Superior temporal gyrus (tissue), 1 donor: ENCODE data around the gene LIMK2.
"Not testable (repeated sequence)": the region's sequence is repeated elsewhere in the genome, so short reads cannot be mapped to it uniquely, and the experiment has no call there.

Experiments used
- DNase-seq: peaks from one replicate; pipeline ENCODE4 v3.0.0-alpha.2; 2016; ENCODE audit errors: extremely low spot score

Gene LIMK2

DNA sequence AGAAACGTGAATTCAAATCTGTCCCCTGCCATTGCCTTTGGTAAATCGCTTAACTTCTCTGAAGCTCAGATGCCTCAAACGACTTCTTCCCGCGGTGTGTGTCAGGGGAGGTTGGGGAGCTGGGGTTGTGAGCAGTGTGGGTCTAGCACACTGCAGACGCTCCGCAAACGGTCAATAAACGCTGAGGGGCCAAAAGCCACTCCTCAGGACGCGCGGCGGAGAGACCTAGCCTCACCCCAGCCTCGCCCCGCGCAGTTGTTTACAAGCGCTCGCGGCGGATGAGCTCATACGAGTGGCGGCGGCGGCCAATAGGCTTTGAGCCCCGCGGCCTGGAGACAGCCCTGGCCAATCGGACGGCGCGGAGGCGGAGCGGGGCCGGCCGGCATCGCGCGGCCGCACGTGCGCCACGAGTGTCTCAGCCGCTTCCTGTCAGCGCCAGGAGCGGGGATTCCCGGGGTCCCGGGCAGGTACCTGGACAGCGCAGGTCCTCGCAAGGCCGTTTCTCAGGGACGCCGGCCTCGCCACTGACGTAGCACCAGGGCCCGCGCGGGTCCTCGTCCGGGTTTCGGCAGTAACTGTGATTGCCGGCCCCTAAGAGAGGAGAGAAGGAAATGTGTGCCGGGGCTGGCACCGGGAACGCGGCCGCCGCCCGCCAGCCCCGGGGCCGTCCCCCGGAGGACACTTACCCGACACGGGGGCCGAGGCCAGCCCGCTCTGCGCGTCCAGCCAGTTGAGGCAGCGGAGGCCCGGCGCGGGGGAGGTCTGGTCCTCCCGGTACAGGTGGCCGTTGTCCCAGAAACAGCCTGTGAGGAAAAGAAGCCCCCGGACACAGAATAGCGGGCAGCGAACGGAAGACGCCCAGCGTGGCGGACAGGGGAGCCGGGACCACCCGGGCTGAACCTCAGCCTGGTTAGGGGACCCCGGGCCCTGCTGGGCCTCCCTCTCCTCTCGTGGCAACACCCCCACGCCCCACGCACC lies 78.7 kb downstream of the LIMK2 start:
- DNase-seq: peak; percentile 97

DNA sequence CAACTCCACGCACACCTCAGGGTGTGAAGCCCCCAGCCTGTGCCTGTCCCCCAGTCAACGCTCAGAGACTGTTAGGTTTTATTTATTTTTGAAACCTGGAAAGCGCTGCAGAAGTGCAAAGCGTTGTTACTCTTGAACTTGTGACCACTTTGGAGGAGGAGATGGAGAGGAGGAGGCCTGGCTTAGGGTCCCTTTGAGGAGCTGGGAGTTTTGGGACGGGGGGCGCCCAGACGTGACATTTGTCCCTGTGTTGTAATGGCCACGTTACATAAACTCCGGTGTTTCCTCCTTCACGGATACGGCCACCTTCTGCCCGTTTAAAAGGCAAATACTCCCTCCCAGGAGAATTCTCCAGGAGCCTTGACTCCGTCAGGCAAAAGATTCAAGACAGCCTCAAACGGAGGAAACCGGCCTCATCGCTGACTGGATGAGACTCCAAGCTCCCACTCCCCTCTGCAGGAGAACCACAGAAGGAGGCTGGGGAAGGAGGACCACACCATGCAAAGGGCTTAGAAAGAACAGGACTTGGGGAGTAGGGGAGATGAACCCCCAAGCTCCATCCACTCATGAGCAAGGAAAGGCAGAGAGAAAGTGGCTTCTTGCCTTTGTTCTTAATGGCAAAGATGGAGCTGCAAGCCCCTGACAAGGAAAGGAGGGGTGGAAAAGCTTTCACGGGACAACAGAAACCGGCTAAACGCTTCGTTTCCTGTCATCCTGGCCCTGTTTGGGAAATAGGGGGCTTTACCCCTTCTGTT lies 79.6 kb downstream of the LIMK2 start:
- no peak for DNase-seq

DNA sequence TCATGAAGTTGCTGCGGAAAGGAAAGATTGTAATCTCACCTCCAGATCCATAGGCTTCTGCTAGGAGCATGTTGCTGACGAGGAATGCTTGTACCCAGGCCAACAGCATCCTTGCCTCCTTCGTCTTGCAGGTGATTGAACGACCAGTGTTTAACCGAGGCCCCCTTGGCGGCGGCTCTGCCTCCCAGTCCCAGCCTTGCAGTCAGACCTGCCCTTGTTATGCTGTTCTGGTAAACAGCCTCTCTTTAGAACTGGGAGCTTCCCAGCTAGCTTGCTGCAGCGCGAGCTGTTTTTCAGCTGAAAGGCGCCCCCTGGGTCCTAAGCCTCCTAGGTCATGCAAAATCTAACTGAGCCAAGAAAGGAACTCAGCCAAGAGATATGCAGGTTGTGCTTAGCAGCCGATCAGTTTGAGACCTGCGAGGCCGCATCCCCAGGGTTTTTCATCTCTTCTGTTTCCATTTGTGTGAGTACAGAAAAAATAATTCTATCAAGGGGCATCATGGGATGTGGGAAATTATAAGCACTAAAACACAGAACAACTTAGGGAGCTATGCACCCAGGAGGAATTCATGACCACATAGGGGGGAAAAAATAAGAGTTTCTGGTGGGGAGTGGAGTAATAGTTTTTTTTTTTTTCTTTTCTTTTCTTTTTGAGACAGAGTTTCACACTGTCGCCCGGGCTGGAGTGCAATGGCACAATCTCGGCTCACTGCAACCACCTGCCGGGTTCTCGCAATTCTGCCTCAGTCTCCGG lies 80.3 kb downstream of the LIMK2 start, which contains the start of gene PIK3IP1:
Gene PIK3IP1, minus strand, starts transcription at position 253 of the 754 bp plus-strand sequence. Its CDS starts 144 bp downstream, at position 109.
- DNase-seq: peak; percentile 98

DNA sequence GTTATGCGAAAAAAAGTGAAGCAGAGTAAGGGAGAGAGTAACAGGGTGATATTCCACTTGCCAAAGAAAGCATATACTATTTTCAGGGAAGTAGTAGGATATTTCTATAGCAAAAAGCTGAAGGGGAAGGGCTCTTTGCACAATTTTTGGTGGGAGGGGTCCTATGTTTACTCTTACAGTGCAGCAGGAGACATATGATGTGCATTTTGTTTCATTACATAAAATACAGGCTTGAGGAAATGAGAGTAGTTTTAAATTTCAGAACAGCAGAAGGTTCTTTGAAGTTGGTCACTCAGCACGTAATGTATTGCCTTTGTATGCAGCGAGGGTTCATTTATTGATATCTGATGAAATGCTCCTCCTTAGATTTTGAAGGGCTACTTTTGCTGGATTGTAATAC lies 83.3 kb downstream of the LIMK2 start:
- no peak for DNase-seq

DNA sequence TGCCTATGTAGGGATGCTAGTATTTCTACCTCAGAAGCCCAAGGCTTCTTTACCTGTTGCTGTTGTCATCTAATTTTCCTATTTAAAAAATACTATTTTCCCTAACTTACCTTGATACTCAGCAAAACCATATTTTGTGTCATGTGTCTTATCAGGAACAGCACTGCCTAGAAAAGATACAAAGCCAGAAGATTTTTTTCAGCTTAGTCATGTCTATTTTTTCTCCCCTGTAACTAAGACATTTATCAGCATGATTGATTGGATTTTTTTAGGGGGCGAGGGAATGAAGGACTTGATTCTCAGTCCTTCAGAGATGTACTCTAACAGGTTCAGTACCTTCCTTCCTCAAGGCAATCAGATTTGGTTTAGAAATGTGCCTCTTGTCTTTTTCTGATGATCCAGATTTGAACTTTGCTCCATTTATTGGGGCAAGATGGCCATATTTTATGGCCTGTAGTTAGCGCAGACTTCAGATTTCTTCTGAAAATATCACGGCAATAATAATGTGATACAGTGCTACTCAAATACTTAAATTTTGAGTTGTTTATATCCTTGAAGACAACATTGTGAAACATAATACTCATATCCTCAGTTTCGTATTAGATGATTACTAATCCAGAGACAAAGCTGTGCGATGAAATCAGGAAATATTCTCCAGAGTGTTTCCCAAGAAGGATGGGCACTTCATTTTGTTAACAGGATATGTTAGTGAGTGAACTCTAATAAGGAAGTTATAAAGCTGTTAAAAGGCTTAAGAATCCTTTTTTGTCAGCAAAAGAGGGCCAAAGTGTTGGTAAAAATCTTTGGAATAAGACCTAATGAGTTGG lies 83.9 kb downstream of the LIMK2 start:
- DNase-seq: peak; percentile 46

DNA sequence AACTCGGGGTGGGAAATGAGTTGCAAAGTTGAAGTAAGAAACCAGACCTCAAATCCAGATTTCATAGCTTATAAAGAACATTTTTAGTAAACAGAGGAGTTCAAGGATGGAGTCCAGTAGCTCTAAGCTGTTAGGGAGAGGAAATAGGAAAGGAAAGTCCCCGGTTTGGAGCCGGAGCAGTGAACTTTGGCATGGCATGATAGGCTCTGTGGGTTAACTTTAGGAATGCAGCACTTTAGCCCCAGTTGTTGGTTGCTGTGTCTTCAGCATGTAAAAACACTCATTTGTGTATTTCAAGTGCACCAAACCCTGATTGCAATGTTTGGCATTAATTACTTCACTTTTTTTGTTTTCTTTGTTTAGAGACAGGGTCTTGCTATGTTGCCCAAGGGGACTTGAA lies 88.8 kb downstream of the LIMK2 start:
- DNase-seq: no peak

DNA sequence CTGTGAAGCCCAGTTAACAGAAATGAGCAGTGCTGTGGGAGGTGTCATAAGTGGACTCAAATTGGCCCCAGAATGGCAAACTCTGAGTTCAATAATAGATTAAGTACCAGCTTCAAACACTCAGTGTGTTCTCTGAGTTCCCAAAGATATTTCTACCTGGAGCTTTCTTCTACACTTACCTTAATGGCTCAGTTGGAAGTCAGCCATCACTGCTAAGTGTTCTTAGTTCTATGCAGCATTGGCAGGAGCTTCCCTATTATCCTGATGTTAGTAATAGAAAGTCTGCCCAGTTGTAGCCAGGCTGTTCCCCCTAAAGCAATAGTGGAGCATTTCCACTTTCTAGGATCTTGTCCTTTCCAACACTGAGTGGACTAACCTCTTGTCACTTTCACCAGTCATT lies 89.9 kb downstream of the LIMK2 start:
- DNase-seq: no peak

DNA sequence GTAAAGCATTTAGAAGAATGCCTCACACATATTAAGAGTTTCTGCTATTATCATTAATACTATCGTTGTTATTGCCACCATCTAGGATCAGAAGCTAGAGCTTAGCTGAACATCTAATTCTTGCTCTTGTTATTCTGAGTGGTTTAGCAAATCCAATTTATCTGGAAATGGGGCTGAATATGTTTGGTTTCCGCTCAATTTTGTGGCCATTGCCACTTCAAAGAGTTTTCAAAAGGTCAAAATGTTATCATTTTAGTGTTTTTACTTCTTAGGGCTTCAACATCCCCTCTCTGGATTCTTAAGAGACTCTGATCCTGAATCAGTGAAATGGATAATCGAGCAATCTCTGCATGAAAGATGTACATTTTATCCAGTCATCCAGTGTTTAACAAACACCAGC lies 90.4 kb downstream of the LIMK2 start:
- no peak for DNase-seq

DNA sequence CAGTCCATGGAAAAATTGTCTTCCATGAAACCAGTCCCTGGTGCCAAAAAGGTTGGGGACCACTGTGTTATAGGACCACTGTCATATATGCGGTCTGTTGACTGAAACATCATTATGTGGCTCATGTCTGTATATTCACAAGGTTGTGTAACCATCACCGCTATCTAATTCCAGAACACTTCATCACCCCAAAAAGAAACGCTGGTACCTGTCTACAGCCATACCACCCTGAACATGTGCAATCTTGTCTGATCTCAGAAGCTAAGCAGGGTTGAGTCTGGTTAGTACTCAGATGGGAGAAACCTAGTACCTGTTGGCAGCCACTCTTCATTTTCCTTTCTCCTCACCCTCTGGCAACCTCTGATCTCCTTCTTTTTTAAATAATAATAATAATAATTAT lies 93.1 kb downstream of the LIMK2 start:
- DNase-seq: no peak

DNA sequence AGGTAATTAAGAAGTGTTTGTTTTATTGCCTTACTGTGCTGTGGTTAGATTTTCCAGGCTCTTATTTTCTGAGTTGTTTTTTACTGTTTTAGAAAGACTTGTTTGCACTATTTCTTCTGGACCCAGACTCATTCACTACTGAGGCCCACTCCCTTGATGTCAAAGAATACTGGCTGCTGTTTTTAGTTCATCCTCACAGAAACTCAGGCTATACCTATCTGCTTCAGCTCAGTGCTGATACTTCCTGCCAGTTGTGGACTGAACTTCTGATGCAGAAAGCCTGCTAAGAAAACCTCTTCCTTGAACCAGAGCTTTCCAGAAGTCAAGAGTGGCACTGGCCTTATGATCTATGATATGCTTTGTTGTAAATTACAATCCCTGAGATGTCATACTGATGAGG lies 96.1 kb downstream of the LIMK2 start:
- no peak for DNase-seq

DNA sequence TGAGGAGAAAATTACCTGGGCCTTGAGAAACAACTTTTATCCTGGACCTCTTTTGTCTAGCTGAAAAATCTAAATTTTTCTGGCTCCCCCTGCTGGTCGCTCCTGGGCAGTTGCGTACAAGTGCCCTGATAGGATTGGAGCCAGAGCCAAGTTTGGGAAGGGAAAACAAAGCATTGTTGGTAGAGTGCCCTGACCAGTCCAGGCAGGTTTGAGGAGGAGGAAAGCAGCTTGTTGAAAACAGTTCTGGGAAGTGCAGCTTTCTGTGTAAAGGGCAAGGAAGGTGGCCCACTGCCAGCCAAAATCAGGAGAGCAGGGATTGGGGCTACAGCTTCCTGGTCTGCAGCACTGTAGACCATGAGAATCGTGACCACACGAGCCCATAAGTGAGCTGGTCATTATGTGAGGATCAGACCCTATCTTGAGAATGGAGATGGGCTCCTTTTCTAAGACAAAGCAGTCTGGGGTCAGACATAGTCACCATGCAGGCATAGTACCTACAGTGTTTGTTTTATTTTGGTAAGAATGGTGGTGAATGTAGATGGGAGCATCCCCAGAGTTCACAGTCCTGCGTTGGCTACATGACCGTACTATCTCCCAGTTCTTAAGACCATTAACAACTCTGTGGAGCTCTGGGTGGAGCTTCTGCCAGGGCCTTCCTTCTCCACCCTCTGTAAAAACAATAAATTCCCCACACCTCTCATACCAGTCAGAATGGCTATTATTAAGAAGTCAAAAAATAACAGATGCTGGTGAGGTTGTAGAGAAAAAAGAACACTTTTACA lies 101.5 kb downstream of the LIMK2 start:
- peak; percentile 86 for DNase-seq

DNA sequence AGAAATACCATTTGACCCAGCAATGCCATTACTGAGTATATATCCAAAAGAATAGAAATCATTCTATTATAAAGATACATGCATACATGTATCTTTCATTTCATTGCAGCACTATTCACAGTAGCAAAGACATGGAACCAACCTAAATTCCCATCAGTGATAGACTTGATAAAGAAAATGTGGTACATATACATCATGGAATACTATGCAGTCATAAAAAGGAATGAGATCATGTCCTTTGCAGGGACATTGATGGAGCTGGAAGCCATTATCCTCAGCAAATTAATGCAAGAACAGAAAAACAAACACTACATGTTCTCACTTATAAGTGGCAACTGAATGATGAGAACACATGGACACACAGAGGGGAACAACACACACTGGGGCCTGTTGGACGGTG lies 102.1 kb downstream of the LIMK2 start:
- not testable (repeated sequence) for DNase-seq

DNA sequence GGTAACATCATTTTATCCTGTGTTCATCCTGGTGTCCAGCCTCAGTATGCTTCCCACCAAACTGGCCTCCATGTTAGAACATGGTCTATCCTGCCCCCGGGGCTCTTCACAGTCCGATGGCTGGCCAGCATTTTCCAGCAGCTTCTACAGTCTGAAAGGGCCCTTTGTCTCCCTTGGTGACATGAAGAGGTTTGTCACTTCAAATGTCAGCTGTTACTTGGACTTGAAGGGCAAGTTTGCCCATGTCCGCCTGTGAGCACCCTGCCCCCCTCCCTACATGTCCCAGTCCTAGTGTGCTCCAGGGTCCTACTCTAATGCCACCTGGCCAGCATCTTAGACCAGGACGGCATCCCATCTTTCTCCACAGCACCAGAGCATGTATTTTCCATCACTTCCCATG lies 109.3 kb downstream of the LIMK2 start:
- no peak for DNase-seq

DNA sequence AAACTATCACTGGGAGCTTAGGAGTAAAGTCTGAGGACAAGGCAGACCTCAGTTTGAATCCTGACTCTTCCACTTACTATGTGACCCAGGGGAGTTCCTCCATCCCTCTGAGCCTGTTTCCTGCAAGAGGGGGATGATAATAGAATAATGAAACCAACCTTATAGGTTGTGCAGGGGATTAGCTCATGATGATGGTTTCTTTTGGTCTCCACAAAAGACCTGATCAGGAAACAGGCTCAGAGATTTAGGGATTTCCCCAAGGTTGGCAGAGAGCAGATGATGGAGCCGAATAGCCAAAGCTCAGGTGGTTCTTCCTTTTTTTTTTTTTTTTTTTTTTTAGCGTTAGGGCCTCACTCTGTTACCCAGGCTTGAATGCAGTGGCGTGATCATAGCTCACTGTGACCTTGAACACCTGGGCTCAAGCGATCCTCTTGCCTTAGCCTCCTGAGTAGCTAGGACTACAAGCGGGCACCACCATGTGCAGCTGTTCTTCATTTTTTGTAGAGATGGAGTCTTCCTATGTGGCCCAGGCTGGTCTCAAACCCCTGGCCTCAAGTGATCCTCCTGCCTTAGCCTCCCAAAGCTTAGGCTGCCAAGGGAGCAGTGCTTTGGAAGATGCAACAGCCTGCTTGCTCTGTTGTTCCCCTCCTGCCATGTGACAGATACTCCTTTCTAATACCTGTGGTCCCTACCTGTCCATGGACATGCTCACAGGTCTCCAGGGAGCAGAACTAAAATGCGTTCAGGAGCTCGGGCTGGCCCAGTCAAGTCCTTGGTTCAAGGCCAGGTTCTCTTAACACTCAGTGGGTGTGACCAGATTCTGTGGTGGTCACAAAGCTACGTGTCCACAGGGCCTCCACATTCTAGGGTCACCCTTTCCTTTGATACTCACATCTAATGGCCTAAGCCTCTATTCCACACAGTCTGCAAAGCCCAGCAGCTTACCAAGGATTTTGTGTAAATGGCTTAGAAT lies 111.8 kb downstream of the LIMK2 start:
- no peak for DNase-seq

DNA sequence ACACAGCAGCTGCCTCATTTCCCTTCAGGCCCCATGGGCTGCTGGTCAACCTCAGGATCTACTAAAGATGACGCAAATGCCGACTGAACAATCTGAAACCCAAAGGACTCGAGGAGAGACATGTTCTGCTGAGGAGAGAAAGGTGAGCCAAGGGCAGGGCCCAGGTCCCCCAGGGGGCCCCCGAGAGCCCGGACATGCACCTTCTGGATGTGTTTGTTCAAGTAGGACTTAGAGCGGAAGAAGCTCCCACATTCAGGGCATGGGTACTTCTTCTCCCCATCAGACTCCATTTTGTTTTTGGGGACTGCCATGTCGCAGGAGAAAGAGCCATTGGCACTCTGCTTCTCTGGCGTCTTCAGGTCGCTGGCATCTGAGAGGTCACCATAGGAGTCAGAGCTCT lies 114.8 kb downstream of the LIMK2 start:
- no peak for DNase-seq

DNA sequence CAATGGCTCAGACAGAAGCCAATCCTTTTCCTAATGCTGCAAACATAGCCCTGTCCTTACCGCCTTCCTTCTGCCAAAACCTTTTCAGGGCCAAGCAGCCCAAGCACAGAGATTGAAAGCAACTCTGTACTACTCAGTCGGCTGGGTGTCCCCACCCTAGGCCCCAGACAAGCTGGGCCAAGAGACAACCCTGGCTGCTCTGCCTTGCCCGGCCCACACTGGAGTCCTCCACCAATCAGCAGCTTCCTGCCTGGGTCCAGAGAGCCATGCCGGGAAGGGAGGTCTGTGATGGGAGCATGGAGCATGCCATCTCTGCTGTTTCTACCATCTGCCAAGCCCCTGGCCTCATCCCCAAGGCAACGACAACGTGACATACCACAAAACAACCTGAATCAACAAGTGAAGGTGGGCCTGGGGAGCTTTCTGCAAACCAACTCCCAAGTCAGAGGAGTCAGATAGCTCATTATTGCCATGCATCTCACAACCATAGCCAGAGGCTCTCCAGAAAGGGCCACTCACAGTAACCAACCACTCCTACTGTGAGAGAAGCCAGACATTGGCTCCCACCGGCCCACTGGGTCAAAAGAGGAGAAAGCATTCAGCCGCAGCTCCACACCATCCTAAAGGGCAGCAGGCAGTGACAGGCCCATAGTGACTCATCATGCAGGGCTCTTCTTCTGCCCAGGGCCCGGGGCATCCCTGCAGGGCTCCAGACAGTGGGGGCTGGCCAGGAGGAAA lies 115.9 kb downstream of the LIMK2 start:
- no peak for DNase-seq

DNA sequence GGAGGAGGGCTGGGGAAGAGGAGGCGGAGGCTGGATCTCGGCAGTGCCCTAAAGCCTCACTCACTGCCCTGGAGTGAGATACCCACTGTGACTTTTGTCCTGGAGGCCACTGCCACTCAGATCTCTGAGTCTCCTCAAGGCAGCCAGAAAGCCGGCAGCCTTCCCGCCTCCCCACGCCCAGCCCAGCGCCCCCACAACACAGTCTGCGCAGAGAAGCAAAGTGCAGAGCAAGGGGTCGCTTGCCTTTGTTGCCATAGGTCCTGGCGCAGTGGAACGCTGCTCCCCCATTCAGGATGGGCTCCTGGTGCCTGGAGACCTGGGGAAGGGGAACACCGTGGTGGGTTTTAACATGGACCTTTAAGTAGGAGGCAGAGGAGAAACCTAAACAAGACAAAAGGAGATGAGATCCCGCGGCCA lies 116.5 kb downstream of the LIMK2 start:
- DNase-seq: no peak

DNA sequence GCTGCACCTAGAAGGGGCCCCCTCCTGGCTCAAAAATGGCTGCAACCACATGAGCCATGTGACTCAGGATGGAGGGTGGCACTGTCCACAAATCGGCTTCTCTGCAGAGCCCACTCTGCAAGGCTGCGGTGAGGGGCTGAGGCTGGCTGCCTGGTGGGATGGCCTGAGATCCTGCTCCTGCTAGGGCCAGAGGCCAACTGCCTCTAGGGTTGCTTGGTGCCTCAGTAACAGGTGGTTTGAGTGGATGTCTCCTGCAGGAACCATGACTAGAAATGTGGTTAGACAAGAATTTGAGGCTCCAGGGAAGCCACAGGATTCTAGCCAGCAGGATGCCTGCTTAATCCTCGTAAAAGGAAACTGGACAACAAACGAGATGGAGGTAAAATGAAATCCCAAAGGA lies 116.9 kb downstream of the LIMK2 start:
- no peak for DNase-seq
